ENCODE measurements around the gene HSD17B14. TPM values are rescaled to one million over a fixed set of nuclear protein-coding genes. Genes with fewer than 3 reads are reported as not detected.
"Not testable (repeated sequence)": the region's sequence is repeated elsewhere in the genome, so short reads cannot be mapped to it uniquely, and the experiment has no call there.

Gene HSD17B14
- 0.57 and 0.89 TPM in 2 replicates for total RNA-seq

DNA sequence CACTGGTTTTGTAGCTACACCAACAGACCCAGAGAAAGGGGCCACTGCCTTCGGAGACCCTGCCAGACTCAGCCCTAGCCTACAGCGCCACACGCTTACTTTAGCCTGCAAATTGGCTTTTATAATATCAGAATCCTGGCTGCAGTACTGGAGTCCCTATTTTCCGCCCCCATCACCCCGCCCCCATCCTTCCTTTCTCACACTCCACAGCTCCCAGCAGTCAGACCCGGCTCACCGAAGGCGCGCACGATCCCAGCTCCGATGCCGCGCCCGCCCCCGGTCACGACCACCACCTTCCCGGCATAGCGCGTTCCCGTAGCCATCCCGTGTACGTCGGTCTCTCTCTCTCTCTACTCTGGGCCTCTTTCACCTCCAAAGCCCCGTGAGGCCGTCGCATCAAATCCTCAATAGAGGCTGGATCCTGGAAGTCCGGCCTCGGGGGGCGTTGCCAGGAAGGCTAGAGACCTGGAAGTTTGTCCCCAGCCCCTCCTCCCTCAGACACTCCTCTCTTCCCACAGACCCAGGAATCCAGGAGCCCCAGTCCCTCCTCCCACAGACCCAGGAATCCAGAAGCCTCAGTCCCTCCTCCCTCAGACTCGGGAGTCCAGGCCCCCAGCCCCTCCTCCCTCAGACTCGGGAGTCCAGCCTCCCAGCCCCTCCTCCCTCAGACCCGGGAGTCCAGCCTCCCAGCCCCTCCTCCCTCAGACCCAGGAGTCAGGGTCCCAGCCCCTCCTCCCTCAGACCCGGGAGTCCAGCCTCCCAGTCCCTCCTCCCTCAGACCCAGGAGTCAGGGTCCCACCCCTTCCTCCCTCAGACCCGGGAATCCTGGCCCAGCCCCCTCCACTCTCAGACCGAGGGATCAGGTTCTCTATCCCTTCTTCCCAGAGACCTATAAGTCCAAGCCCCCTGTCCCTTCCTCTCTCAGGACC lies at the start of gene HSD17B14:
TSS of gene HSD17B14 (minus strand) at position 403 of the 929 bp plus-strand sequence. CDS start at position 323, 80 bp downstream.
- Mint-ChIP-seq H3K27ac (peak within 1 kb of the TSS; percentile 76), H3K4me1 (ENCODE audit: low read depth) (peaks cover 15% of the 10 kb centered on the region), H3K27me3 (ENCODE audit: low read depth) (peaks cover 2% of the 10 kb centered on the region), H3K4me3 (ENCODE audit: low read depth) (peak within 1 kb of the TSS; percentile 83), H3K36me3 (ENCODE audit: low read depth) (no peaks in the 10 kb centered on the region), H3K9me3 (no peaks in the 10 kb centered on the region)
- no peak for DNase-seq (ENCODE audit: low spot score)
- intact Hi-C loops (cut with micrococcal nuclease): no loop called here

DNA sequence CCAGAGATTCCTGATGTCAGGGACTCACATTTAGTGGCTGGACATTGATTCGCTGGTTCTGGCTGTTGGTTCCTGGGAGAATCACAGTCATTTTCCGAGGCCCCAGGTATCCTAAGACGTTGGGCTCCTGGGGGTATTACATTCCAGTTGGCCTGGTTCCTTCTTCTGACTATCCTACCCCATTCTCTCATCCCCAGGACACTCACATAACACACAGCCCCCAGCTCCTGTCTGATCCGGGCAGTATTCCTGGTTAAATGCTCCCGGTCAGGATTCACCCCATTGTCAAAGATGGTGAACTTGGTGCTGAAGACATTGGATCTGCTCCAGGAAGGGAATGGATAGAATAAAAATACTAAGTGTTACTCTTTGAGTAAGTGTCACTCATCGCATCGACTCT lies 47.4 kb upstream of the HSD17B14 start:
- Mint-ChIP-seq H3K9me3 (peaks cover 4% of the 10 kb centered on the region), H3K27ac (no peak overlapping the region), H3K27me3 (ENCODE audit: low read depth) (no peaks in the 10 kb centered on the region), H3K36me3 (ENCODE audit: low read depth) (peaks cover 1% of the 10 kb centered on the region), H3K4me1 (ENCODE audit: low read depth) (peaks cover 4% of the 10 kb centered on the region), H3K4me3 (ENCODE audit: low read depth) (no peak overlapping the region)
- no peak for DNase-seq (ENCODE audit: low spot score)
- intact Hi-C loops (cut with micrococcal nuclease): no loop called here

DNA sequence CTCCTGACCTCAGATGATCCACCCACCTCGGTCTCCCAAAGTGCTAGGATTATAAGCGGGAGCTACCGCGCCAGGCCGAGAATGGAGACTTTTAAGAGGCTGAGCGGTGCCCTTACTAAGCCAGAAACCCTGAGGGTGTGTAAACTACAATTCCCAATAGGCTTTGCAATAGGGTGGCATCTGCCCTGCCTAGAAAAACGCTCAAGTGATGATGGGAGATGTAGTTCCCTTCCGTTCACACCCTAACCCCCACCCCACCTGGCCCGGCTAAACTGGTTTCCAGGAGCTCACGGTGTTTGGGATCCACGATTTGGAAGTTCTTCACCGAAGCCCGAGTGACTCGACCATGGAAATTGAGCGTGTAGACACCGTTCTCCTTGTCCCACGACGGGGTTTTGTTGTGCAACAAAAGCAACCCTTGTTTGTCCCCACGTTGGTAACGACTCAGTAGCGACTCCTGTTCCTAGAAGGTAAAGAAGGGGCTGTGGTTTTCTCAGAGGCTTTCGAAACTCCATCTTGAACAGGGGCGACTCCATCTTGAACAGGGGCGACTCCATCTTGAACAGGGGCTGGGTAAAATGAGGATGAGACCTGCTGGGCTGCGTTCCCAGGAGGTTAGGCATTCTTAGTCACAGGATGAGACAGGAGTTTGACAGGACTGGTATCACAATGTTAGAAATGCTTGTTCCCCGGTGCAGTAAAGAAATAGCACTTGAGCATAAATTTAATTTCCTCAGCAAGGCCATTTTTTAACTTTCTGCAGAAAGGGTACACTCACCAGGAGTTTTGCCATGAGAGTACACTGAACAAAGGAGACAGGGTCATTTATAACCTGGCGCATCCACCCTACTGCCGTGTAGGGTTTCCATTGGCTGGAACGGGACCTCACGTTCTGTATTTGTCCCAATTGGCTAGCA lies 45.7 kb upstream of the HSD17B14 start:
- no peak for DNase-seq (ENCODE audit: low spot score)
- intact Hi-C loops (cut with micrococcal nuclease): no loop called here
- Mint-ChIP-seq H3K27me3 (ENCODE audit: low read depth) (no peaks in the 10 kb centered on the region), H3K4me1 (ENCODE audit: low read depth) (peaks cover 12% of the 10 kb centered on the region), H3K27ac (no peak overlapping the region), H3K4me3 (ENCODE audit: low read depth) (no peak overlapping the region), H3K9me3 (peaks cover 4% of the 10 kb centered on the region), H3K36me3 (ENCODE audit: low read depth) (peaks cover 18% of the 10 kb centered on the region)

DNA sequence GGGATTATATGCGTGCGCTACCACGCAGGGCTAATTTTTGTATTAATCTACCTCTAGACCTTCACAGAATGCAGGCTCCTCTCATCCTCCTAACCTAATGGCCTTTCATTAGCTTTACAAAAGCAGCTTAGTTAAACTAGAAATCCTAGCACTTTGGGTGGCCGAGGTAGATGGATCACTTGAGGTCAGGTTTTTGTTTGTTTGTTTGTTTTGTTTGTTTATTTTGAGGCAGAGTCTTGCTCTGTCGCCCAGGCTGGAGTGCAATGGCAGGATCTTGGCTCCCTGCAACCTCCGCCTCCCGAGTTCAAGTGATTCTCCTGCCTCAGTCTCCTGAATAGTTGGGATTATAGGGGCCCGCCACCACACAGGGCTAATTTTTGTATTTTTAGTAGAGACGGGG lies 43.4 kb upstream of the HSD17B14 start:
- H3K9me3 Mint-ChIP-seq; H3K27ac Mint-ChIP-seq; intact Hi-C loops (cut with micrococcal nuclease); DNase-seq (ENCODE audit: low spot score); H3K4me3 Mint-ChIP-seq (ENCODE audit: low read depth); H3K27me3 Mint-ChIP-seq (ENCODE audit: low read depth): not testable (repeated sequence)
- H3K36me3 Mint-ChIP-seq (ENCODE audit: low read depth): peaks cover 36% of the 10 kb centered on the region
- peaks cover 23% of the 10 kb centered on the region for H3K4me1 Mint-ChIP-seq (ENCODE audit: low read depth)

DNA sequence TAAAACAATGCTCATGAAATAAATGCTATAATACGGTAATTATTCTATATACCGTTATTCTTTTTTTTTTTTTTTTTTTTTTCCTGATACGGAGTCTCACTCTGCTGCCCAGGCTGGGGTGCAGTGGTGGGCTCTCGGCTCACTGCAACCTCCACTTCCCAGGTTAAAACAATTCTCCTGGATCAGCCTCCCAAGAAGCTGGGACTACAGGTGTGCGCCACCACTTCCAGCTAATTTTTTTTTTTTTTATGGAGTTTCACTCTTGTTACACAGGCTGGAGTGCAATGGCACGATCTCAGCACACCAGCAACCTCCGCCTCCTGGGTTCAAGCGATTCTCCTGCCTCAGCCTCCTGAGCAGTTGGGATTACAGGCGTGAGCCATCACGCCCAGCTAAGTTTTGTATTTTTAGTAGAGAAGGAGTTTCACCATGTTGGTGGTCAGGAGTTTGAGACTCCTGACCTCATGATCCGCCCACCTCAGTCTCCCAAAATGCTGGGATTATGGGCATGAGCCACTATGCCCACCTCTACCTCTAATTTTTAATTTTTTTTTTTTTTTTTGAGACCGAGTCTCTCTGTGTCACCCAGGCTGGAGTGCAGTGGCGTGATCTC lies 42.8 kb upstream of the HSD17B14 start:
- H3K36me3 Mint-ChIP-seq (ENCODE audit: low read depth): peaks cover 41% of the 10 kb centered on the region
- no peaks in the 10 kb centered on the region for H3K27me3 Mint-ChIP-seq (ENCODE audit: low read depth)
- intact Hi-C loops (cut with micrococcal nuclease): no loop called here
- H3K9me3 Mint-ChIP-seq: peaks cover 4% of the 10 kb centered on the region
- H3K4me1 Mint-ChIP-seq (ENCODE audit: low read depth): peaks cover 29% of the 10 kb centered on the region
- H3K4me3 Mint-ChIP-seq (ENCODE audit: low read depth): no peak overlapping the region
- no peak overlapping the region for H3K27ac Mint-ChIP-seq
- no peak for DNase-seq (ENCODE audit: low spot score)

DNA sequence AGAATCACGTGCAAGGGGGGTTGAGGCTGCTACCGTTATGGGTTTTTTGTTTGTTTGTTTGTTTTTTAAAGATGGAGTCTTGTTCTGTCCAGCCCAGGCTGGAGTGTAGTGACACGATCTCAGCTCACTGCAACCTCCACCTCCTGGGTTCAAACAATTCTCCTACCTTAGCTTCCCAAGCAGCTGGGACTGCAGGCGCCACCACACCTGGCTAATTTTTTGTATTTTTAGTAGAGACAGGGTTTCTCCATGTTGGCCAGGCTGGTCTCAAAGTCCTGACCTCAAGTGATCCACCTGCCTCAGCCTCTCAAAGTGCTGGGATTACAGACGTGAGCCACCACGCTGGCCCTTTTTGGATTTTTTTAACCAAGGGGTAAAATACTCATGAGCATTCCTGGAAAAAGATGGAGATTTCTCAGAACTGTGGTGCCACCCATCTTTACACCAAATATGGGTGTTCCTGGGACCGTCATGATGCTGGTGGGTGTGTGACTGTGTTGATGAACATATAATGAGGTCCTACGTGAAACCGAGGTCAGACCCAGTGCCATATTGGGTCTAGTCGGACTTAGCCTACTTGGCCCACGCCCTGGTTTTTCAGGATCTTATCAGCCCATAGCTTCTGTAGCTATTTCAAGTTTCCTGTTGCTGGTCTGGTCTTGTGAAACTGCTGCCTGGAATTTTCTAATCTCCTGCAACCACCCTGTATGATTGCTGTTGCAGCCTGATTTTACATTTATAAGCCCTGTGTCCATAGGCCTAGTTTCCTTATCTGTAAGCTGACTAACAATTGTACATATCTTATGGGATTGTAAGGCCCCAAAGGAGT lies 42.1 kb upstream of the HSD17B14 start:
- no peak overlapping the region for H3K27ac Mint-ChIP-seq
- no peak overlapping the region for H3K4me3 Mint-ChIP-seq (ENCODE audit: low read depth)
- H3K9me3 Mint-ChIP-seq: peaks cover 4% of the 10 kb centered on the region
- intact Hi-C loops (cut with micrococcal nuclease): no loop called here
- H3K36me3 Mint-ChIP-seq (ENCODE audit: low read depth): peaks cover 49% of the 10 kb centered on the region
- H3K27me3 Mint-ChIP-seq (ENCODE audit: low read depth): no peaks in the 10 kb centered on the region
- H3K4me1 Mint-ChIP-seq (ENCODE audit: low read depth): peaks cover 36% of the 10 kb centered on the region
- DNase-seq (ENCODE audit: low spot score): no peak

DNA sequence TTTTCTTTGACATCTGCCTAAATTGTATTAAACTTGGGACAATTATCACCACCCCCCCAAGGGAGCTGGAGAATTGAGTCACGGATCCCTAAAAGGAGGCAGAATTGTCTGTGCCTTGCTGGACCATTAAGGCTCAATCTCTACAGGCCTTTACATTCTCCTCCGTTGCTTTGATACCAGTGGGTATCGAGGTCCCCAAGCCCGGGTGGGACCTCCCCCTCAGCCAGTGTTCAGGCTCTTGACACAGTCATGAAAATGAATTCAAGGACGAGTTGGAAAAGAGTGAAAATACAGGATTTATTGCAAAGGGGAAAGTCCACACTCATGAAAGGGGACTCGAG lies 41.5 kb upstream of the HSD17B14 start:
- H3K9me3 Mint-ChIP-seq: peaks cover 4% of the 10 kb centered on the region
- intact Hi-C loops (cut with micrococcal nuclease): no loop called here
- peaks cover 54% of the 10 kb centered on the region for H3K36me3 Mint-ChIP-seq (ENCODE audit: low read depth)
- no peaks in the 10 kb centered on the region for H3K27me3 Mint-ChIP-seq (ENCODE audit: low read depth)
- peak overlapping the region; percentile 19 for H3K27ac Mint-ChIP-seq
- no peak overlapping the region for H3K4me3 Mint-ChIP-seq (ENCODE audit: low read depth)
- H3K4me1 Mint-ChIP-seq (ENCODE audit: low read depth): peaks cover 39% of the 10 kb centered on the region
- no peak for DNase-seq (ENCODE audit: low spot score)

DNA sequence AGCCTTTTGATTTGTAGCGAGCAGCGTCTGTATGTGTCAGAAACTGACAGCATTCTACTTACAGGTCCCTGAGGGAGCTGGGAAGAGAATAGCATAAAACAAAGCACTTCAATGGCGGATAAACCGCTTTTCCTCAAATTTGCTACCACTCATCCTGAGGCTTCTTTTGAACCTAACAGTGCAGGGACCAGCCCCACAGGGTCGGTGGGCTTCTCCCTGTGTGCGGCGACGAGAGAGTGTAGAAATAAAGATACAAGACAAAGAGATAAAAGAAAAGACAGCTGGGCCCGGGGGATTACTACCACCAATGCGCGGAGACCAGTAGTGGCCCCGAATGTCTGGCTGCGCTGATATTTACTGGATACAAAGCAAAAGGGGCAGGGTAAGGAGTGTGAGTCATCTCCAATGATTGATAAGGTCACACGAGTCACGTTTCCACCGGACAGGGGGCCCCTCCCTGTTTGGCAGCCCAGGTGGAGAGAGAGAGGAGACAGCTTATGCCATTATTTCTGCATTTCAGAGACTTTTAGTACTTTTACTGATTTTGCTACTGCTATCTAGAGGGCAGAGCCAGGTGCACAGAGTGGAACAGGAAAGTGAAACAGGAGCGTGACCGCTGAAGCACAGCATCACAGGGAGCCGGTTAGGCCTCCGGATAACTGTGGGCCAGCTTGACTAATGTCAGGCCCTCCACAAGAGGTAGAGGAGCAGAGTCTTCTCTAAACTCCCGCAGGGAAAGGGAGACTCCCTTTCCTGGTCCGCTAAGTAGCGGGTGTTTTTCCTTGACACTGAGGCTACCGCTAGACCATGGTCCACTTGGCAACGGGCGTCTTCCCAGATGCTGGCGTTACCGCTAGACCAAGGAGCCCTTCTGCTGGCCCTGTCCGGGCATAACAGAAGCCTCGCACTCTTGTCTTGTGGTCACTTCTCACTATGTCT lies 40.0 kb upstream of the HSD17B14 start:
- Mint-ChIP-seq H3K4me1 (ENCODE audit: low read depth) (peaks cover 41% of the 10 kb centered on the region), H3K36me3 (ENCODE audit: low read depth) (peaks cover 56% of the 10 kb centered on the region), H3K4me3 (ENCODE audit: low read depth) (peak overlapping the region; percentile 94), H3K27ac (peak overlapping the region; percentile 68)
- intact Hi-C loops (cut with micrococcal nuclease); H3K9me3 Mint-ChIP-seq; H3K27me3 Mint-ChIP-seq (ENCODE audit: low read depth): not testable (repeated sequence)
- peak; percentile 48 for DNase-seq (ENCODE audit: low spot score)

DNA sequence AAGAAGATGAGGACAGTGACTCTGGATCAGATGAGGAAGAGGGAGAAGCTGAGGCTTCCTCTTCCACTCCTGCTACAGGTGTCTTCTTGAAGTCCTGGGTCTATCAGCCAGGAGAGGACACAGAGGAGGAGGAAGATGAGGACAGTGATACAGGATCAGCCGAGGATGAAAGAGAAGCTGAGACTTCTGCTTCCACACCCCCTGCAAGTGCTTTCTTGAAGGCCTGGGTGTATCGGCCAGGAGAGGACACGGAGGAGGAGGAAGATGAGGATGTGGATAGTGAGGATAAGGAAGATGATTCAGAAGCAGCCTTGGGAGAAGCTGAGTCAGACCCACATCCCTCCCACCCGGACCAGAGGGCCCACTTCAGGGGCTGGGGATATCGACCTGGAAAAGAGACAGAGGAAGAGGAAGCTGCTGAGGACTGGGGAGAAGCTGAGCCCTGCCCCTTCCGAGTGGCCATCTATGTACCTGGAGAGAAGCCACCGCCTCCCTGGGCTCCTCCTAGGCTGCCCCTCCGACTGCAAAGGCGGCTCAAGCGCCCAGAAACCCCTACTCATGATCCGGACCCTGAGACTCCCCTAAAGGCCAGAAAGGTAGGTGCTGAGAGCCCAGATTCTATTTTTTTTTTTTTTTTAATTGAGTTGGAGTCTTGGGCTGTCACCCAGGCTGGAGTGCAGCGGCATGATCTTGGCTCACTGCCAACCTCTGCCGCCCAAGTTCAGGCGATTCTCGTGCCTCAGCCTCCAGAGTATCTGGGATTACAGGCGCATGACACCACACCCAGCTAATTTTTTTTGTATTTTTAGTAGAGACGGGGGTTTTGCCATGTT lies 38.2 kb upstream of the HSD17B14 start:
- Mint-ChIP-seq H3K9me3 (no peaks in the 10 kb centered on the region), H3K4me1 (ENCODE audit: low read depth) (peaks cover 41% of the 10 kb centered on the region), H3K36me3 (ENCODE audit: low read depth) (peaks cover 56% of the 10 kb centered on the region), H3K4me3 (ENCODE audit: low read depth) (peak overlapping the region; percentile 94), H3K27me3 (ENCODE audit: low read depth) (no peaks in the 10 kb centered on the region), H3K27ac (peak overlapping the region; percentile 99)
- intact Hi-C loops (cut with micrococcal nuclease): loop anchor here (1.0 to 5.0 kb wide), 2 partner anchors 26 to 552 kb away; partner anchors contain the start of gene NUCB1
- DNase-seq (ENCODE audit: low spot score): peak; percentile 24

DNA sequence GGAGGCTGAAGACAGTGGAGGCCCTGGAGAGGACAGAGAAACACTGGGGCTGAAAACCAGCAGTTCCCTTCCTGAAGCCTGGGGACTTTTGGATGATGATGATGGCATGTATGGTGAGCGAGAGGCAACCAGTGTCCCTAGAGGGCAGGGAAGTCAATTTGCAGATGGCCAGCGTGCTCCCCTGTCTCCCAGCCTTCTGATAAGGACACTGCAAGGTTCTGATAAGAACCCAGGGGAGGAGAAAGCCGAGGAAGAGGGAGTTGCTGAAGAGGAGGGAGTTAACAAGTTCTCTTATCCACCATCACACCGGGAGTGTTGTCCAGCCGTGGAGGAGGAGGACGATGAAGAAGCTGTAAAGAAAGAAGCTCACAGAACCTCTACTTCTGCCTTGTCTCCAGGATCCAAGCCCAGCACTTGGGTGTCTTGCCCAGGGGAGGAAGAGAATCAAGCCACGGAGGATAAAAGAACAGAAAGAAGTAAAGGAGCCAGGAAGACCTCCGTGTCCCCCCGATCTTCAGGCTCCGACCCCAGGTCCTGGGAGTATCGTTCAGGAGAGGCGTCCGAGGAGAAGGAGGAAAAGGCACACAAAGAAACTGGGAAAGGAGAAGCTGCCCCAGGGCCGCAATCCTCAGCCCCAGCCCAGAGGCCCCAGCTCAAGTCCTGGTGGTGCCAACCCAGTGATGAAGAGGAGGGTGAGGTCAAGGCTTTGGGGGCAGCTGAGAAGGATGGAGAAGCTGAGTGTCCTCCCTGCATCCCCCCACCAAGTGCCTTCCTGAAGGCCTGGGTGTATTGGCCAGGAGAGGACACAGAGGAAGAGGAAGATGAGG lies 37.4 kb upstream of the HSD17B14 start:
- H3K27me3 Mint-ChIP-seq (ENCODE audit: low read depth): no peaks in the 10 kb centered on the region
- peak; percentile 25 for DNase-seq (ENCODE audit: low spot score)
- H3K9me3 Mint-ChIP-seq: no peaks in the 10 kb centered on the region
- intact Hi-C loops (cut with micrococcal nuclease): loop anchor here (1.0 to 5.0 kb wide), 2 partner anchors 92 to 551 kb away; partner anchors contain the start of gene FTL
- peaks cover 54% of the 10 kb centered on the region for H3K36me3 Mint-ChIP-seq (ENCODE audit: low read depth)
- peak overlapping the region; percentile 99 for H3K27ac Mint-ChIP-seq
- H3K4me1 Mint-ChIP-seq (ENCODE audit: low read depth): peaks cover 43% of the 10 kb centered on the region
- H3K4me3 Mint-ChIP-seq (ENCODE audit: low read depth): peak overlapping the region; percentile 94
